SU-DHL-6 (cell line): ENCODE results near the gene AP1G2.

Source experiments
- H2AFZ ChIP-seq: fragments of 200-600 bp; sonication (generic); 2 replicates; pipeline ENCODE4 v1.6.1; 2014; ENCODE audit warnings: low read depth, mild to moderate bottlenecking, moderate library complexity, mixed read lengths, antibody characterized with exemption, low read length; ENCODE audit not compliant: severe bottlenecking
- H3F3A ChIP-seq: fragments of 200-600 bp; shearing (Covaris generic); 2 replicates; pipeline ENCODE4 v1.6.0; 2016; ENCODE audit warnings: antibody characterized with exemption, mild to moderate bottlenecking; ENCODE audit not compliant: insufficient read depth
- H3K27ac ChIP-seq: fragments of 200-600 bp; sonication (generic); 2 replicates; pipeline ENCODE4 v1.5.1; 2016; ENCODE audit warnings: low read depth, mild to moderate bottlenecking, low read length, moderate library complexity, mixed read lengths
- H3K27me3 ChIP-seq: fragments of 200-600 bp; sonication (generic), shearing (Covaris generic); 2 replicates; pipeline ENCODE4 v1.6.0; 2014; ENCODE audit warnings: mild to moderate bottlenecking, low read length
- H3K36me3 ChIP-seq: fragments of 200-600 bp; sonication (generic); 2 replicates; pipeline ENCODE4 v1.6.1; 2014; ENCODE audit warnings: mild to moderate bottlenecking, low read length, mixed read lengths
- H3K4me2 ChIP-seq: fragments of 300-600, 200-600 bp; shearing (Covaris generic), sonication (generic); 2 replicates; pipeline ENCODE4 v1.6.0; 2014; ENCODE audit warnings: low read length, low read depth, mild to moderate bottlenecking; ENCODE audit not compliant: poor library complexity, severe bottlenecking
- H3K4me3 ChIP-seq: fragments of 200-600 bp; sonication (generic); 2 replicates; pipeline ENCODE4 v1.5.1; 2014; ENCODE audit warnings: antibody characterized with exemption, low read length, mild to moderate bottlenecking, mixed read lengths; ENCODE audit not compliant: insufficient read depth, poor library complexity, severe bottlenecking
- H3K79me2 ChIP-seq: fragments of 200-600 bp; sonication (generic); 2 replicates; pipeline ENCODE4 v1.6.1; 2014; ENCODE audit warnings: mild to moderate bottlenecking, low read length, moderate library complexity; ENCODE audit not compliant: insufficient read depth
- H3K9ac ChIP-seq: fragments of 200-600 bp; sonication (generic); 2 replicates; pipeline ENCODE4 v1.7.0; 2014; ENCODE audit warnings: mild to moderate bottlenecking, low read length
- H3K9me2 ChIP-seq: fragments of 200-600 bp; sonication (generic); replicated peaks from 2 replicates; pipeline ENCODE4 v1.6.1; 2014; ENCODE audit warnings: low read length; ENCODE audit not compliant: insufficient read depth
- H3K9me3 ChIP-seq: fragments of 200-600 bp; sonication (generic); 2 replicates; pipeline ENCODE4 v1.6.1; 2014; ENCODE audit warnings: low read length, mixed read lengths; ENCODE audit not compliant: insufficient read depth
- H4K20me1 ChIP-seq: fragments of 200-600 bp; sonication (generic); 2 replicates; pipeline ENCODE4 v1.6.1; 2014; ENCODE audit warnings: low read depth, mild to moderate bottlenecking, antibody characterized with exemption, low read length, moderate library complexity, mixed read lengths
- CTCF ChIP-seq: fragments of 200-600 bp; sonication (generic); IDR thresholded peaks from one replicate; pipeline ENCODE4 v1.5.1; 2017; ENCODE audit warnings: antibody characterized with exemption, mild to moderate bottlenecking, low read length, moderate library complexity; ENCODE audit not compliant: insufficient read depth, poor library complexity, severe bottlenecking
- EZH2phosphoT487 ChIP-seq: fragments of 200-600 bp; sonication (generic), shearing (Covaris generic); conservative IDR thresholded peaks from 2 replicates; pipeline ENCODE4 v1.6.1; 2018; ENCODE audit warnings: mild to moderate bottlenecking, antibody characterized with exemption, low read length, moderate library complexity, mixed read lengths

AP1G2 gene

GRCh38 chr14:23613242-23614070 is 45.9 kb upstream of the AP1G2 start:
- Histone ChIP-seq H3K36me3 (no peaks in the 10 kb centered on the region), H4K20me1 (no peaks in the 10 kb centered on the region), H3K27ac (no peak overlapping the region), H3K9me2 (no peaks in the 10 kb centered on the region), H3K27me3 (no peaks in the 10 kb centered on the region), H3F3A (no peaks in the 10 kb centered on the region), H3K4me3 (no peak overlapping the region), H3K9me3 (no peaks in the 10 kb centered on the region), H3K4me2 (no peak overlapping the region), H2AFZ (no peak overlapping the region), H3K9ac (no peak overlapping the region), H3K79me2 (no peaks in the 10 kb centered on the region)
- no peak for TF ChIP-seq CTCF
- no peak for TF ChIP-seq EZH2phosphoT487

DNA sequence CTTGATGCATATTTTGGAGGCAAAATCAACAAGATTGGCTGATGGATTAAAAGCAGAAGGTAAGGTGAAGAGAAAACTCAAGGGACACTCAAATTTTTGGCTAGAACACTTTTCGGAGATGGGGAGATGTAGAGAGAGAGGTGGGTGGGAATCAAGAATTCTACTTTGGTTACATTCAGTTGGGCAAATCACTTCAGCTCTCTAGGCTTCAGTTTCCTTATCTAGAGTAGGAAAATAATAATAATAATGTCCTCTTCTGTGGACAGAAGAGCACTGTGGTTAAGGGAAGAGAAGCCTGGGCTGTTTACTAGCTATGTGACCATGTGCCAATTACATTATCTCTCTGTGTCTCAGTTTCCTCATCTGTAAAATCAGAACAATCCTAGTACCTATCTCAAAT is 45.2 kb upstream of the AP1G2 start:
- H4K20me1 ChIP-seq: no peaks in the 10 kb centered on the region
- no peaks in the 10 kb centered on the region for H3K36me3 ChIP-seq
- H2AFZ ChIP-seq: no peak overlapping the region
- no peak overlapping the region for H3K4me2 ChIP-seq
- H3K27ac ChIP-seq: no peak overlapping the region
- no peaks in the 10 kb centered on the region for H3K9me2 ChIP-seq
- H3K27me3 ChIP-seq: no peaks in the 10 kb centered on the region
- TF ChIP-seq EZH2phosphoT487: no peak
- TF ChIP-seq CTCF: no peak
- no peaks in the 10 kb centered on the region for H3F3A ChIP-seq
- no peak overlapping the region for H3K4me3 ChIP-seq
- no peaks in the 10 kb centered on the region for H3K9me3 ChIP-seq
- no peak overlapping the region for H3K9ac ChIP-seq
- no peaks in the 10 kb centered on the region for H3K79me2 ChIP-seq

GRCh38 chr14:23612354-23612732 is 44.8 kb upstream of the AP1G2 start:
- H2AFZ ChIP-seq: no peak overlapping the region
- TF ChIP-seq EZH2phosphoT487: no peak
- no peak overlapping the region for H3K9ac ChIP-seq
- no peaks in the 10 kb centered on the region for H3K9me3 ChIP-seq
- H3K27ac ChIP-seq: no peak overlapping the region
- H4K20me1 ChIP-seq: no peaks in the 10 kb centered on the region
- H3K79me2 ChIP-seq: no peaks in the 10 kb centered on the region
- no peak overlapping the region for H3K4me2 ChIP-seq
- no peak overlapping the region for H3K4me3 ChIP-seq
- no peaks in the 10 kb centered on the region for H3K36me3 ChIP-seq
- no peaks in the 10 kb centered on the region for H3K27me3 ChIP-seq
- no peaks in the 10 kb centered on the region for H3K9me2 ChIP-seq
- H3F3A ChIP-seq: no peaks in the 10 kb centered on the region

GRCh38 chr14:23610815-23611289 is 43.3 kb upstream of the AP1G2 start:
- H3K9me3 ChIP-seq: no peaks in the 10 kb centered on the region
- no peak overlapping the region for H3K27ac ChIP-seq
- H4K20me1 ChIP-seq: no peaks in the 10 kb centered on the region
- no peaks in the 10 kb centered on the region for H3K27me3 ChIP-seq
- no peaks in the 10 kb centered on the region for H3F3A ChIP-seq
- no peak overlapping the region for H2AFZ ChIP-seq
- TF ChIP-seq CTCF: no peak
- TF ChIP-seq EZH2phosphoT487: no peak
- no peak overlapping the region for H3K4me2 ChIP-seq
- H3K79me2 ChIP-seq: no peaks in the 10 kb centered on the region
- no peak overlapping the region for H3K4me3 ChIP-seq
- no peaks in the 10 kb centered on the region for H3K9me2 ChIP-seq
- H3K36me3 ChIP-seq: no peaks in the 10 kb centered on the region
- no peak overlapping the region for H3K9ac ChIP-seq
